BLaER1 treated with 17β-estradiol and CSF1 and Interleukin-3, amounts not matched to agents 10 nM and 100 nM (cell line): ENCODE results near the gene ARGLU1.

ENCODE experiments used
- H3K27ac ChIP-seq, 11 experiments: shearing (Covaris generic); formaldehyde crosslinking; 2 replicates each; pipeline ENCODE4 v1.8.1; 2022
- H3K27me3 ChIP-seq, 11 experiments: shearing (Covaris generic); formaldehyde crosslinking; 2 replicates each; pipeline ENCODE4 v1.8.1; 2022
- H3K36me3 ChIP-seq, 11 experiments: shearing (Covaris generic); formaldehyde crosslinking; 2 replicates each; pipeline ENCODE4 v1.8.1; 2022
- H3K4me1 ChIP-seq, 10 experiments: shearing (Covaris generic); formaldehyde crosslinking; 2 replicates each; pipeline ENCODE4 v1.8.1; 2022
- H3K4me2 ChIP-seq, 11 experiments: shearing (Covaris generic); formaldehyde crosslinking; 2 replicates each; pipeline ENCODE4 v1.8.1; 2022
- H3K4me3 ChIP-seq, 10 experiments: shearing (Covaris generic); formaldehyde crosslinking; 2 replicates each; pipeline ENCODE4 v1.8.1; 2022
- H3K9ac ChIP-seq, 11 experiments: shearing (Covaris generic); formaldehyde crosslinking; 2 replicates each; pipeline ENCODE4 v1.8.1; 2022
- H3K9me3 ChIP-seq, 11 experiments: shearing (Covaris generic); formaldehyde crosslinking; replicated peaks in 1 of 11; 2 replicates each; pipeline ENCODE4 v1.8.1; 2022
- H4K20me1 ChIP-seq, 11 experiments: shearing (Covaris generic); formaldehyde crosslinking; 2 replicates each; pipeline ENCODE4 v1.8.1; 2022
- Cebpa-rat ChIP-seq, 11 experiments: shearing (Covaris generic); IDR thresholded peaks; 2 replicates each; pipeline ENCODE4 v1.8.1; 2022

The ARGLU1 gene

DNA sequence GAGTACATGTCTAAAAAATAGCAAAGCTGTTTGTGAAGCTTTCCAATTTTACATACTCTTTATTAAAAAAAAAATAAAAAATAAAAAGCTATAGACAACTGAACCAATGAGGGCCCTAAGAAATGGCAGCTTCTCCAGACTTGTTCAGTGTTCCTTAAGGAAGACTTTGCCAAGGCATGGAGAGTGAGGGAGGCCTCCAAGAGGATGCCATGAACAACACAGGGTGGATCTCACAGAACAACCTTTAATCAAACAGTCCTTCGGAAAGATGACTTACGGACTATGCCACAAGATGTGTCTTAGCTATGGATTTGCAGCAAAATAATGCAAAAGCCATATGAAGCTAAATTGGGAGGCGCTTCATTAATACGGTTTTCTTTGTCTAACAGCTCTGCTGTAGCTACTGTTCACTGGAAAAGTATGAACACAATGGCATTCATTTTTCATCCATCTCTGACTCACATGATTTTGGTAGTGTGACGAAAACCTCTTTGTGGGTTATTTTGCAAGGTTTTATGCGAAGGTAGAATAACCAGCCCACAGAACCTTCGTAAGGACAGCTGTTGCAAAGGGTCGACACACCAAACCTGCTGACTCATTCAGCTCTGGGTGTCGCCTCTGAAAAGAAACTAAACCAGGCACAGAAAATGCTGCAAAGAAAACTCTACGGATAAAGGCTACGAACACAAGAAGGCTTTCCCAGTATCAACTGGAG is 60.2 kb downstream of the ARGLU1 start:
- TF ChIP-seq Cebpa-rat (IDR thresholded peaks at IDR 0.05), result peak in 2 of 11 experiments; percentile 44 to 45; a peak in 2 of 22 replicates
- Histone ChIP-seq H3K9me3 (no peaks in the 10 kb centered on the region; a peak in 1 of 22 replicates), H3K9ac (peak overlapping the region in 5 of 11 experiments; percentile 6 to 62 (median 25); a peak in 9 of 22 replicates), H3K4me3 (no peak overlapping the region), H3K4me1 (peaks cover 21 to 46% (median 26%) of the 10 kb centered on the region in 10 experiments), H3K36me3 (peaks cover 0 to 100% (median 88%) of the 10 kb centered on the region in 11 experiments; a peak in 16 of 22 replicates), H3K4me2 (peak overlapping the region in 9 of 11 experiments; percentile 20 to 71 (median 55); a peak in 18 of 22 replicates), H3K27me3 (no peaks in the 10 kb centered on the region), H3K27ac (peak overlapping the region in 9 of 11 experiments; percentile 50 to 83 (median 75); a peak in 18 of 22 replicates), H4K20me1 (peaks cover 0 to 100% (median 0%) of the 10 kb centered on the region in 11 experiments; a peak in 6 of 22 replicates)

DNA sequence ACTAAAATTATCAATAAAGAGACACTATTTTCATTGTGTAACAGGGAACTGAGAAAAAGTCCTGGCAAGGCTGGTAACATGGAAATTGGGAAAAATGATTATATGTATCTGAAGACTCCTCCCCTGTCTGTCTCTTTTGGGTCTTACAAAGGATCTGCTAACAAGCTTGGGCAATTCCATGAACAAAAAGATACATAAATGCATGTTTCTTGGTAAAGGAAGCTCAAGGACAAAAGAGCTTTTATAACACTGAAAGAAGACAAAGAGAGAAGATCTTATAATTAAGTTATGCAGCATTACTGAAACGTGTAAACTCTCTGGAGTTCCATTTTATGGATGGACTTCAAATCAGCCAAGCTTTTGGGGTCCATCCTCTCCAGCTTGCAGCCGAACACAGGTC is 61.7 kb downstream of the ARGLU1 start:
- Histone ChIP-seq H3K9me3 (no peaks in the 10 kb centered on the region; a peak in 1 of 22 replicates), H3K4me1 (peaks cover 26 to 55% (median 36%) of the 10 kb centered on the region in 10 experiments), H3K4me3 (no peak overlapping the region), H3K27me3 (no peaks in the 10 kb centered on the region), H4K20me1 (peaks cover 0 to 100% (median 0%) of the 10 kb centered on the region in 11 experiments; a peak in 6 of 22 replicates), H3K9ac (no peak overlapping the region), H3K36me3 (peaks cover 0 to 98% (median 75%) of the 10 kb centered on the region in 11 experiments; a peak in 16 of 22 replicates), H3K4me2 (no peak overlapping the region), H3K27ac (peak overlapping the region in 7 of 11 experiments; percentile 64 to 83 (median 76); a peak in 10 of 22 replicates)
- TF ChIP-seq Cebpa-rat (IDR thresholded peaks at IDR 0.05), result no peak

DNA sequence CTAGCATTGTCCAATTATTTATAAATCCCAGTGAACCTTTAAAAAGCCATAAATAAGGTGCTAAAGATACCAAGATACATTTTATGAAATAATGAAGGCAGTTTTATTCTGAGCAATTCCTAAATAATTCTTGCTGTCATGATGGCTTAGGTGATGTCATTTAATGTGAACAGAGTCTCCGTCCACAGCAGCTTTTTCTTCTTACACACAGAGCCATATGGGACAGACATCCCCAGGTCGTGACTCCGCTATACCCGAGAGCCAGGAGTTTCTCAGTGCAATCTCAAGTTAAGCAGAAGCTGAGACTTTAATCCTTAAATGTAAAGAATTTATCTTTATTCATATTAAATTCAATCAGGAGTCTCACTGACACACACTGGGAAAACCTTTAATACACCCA is 62.2 kb downstream of the ARGLU1 start:
- Histone ChIP-seq H3K27me3 (no peaks in the 10 kb centered on the region), H3K9me3 (no peaks in the 10 kb centered on the region; a peak in 1 of 22 replicates), H3K4me3 (no peak overlapping the region), H3K4me1 (peaks cover 28 to 60% (median 41%) of the 10 kb centered on the region in 10 experiments), H3K27ac (peak overlapping the region in 6 of 11 experiments; percentile 1 to 83 (median 77); a peak in 5 of 22 replicates), H3K36me3 (peaks cover 0 to 92% (median 69%) of the 10 kb centered on the region in 11 experiments; a peak in 15 of 22 replicates), H3K9ac (no peak overlapping the region), H4K20me1 (peaks cover 0 to 98% (median 0%) of the 10 kb centered on the region in 11 experiments; a peak in 6 of 22 replicates), H3K4me2 (no peak overlapping the region)
- TF ChIP-seq Cebpa-rat (IDR thresholded peaks at IDR 0.05), result no peak

DNA sequence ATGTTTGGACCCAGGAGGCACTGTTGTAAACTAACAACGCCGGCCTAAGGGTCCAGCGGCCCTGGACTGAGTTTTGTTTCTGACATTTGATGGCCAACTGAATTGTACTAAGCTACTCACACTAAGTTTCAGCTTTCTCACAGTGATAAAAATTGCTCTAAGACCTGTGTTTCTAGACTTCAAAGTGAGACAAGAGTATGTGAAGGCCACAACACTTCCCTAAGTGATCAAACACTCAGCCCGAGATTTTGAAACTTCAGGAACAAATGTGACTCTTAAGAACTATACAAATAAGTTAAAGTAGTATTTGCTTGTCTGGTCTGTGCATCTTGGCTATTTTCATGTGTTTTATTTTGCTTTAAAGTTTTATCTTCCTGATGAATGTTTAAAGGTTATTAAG is 62.6 kb downstream of the ARGLU1 start:
- no peak overlapping the region; a peak in 1 of 22 replicates for H3K4me2 ChIP-seq
- H3K27me3 ChIP-seq, result no peaks in the 10 kb centered on the region
- H3K9ac ChIP-seq, result no peak overlapping the region
- peaks cover 0 to 88% (median 65%) of the 10 kb centered on the region in 11 experiments; a peak in 15 of 22 replicates for H3K36me3 ChIP-seq
- no peak overlapping the region for H3K4me3 ChIP-seq
- no peak for TF ChIP-seq Cebpa-rat (IDR thresholded peaks at IDR 0.05)
- H3K27ac ChIP-seq, result peak overlapping the region in 4 of 11 experiments; percentile 1 to 79 (median 51); a peak in 3 of 22 replicates
- peaks cover 0 to 98% (median 0%) of the 10 kb centered on the region in 11 experiments; a peak in 7 of 22 replicates for H4K20me1 ChIP-seq
- H3K4me1 ChIP-seq, result peaks cover 33 to 65% (median 45%) of the 10 kb centered on the region in 10 experiments
- H3K9me3 ChIP-seq, result no peaks in the 10 kb centered on the region

DNA sequence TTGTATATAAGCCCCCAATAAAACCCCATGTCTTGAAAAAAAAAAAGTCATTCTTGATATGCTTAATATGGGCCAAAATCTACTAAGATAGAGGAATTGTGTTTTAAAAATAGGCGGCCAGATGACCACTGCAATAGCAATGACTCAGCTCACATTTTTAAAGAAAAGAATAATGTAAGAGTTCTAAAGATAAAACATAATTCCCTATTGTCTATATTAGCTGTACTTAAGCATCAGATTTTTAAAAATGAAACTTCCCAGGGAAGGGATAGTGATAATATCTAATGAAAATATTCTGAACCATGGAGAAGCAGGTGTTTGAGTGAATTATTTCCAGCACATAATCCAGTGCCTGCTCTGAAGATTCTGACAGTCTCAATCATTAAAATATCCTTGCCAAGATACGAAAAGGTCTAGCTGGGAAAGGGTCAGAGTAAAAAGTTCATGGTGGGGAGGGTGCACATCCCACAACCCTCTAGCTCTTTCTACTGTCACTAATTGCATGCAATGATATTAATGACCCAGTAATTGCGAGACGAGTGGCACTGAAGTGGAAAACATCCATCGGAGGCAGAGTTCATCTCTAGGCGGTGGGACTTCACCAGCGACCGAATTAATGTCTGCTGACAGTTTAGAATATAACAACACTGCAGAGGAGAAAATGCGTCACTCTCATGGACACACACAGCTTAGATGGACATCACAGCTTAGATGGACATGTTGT is 64.0 kb downstream of the ARGLU1 start:
- Histone ChIP-seq H3K4me2 (peak overlapping the region in 8 of 11 experiments; percentile 1 to 54 (median 8); a peak in 8 of 22 replicates), H4K20me1 (peaks cover 0 to 98% (median 0%) of the 10 kb centered on the region in 11 experiments; a peak in 7 of 22 replicates), H3K27me3 (no peaks in the 10 kb centered on the region), H3K27ac (peak overlapping the region in 4 of 11 experiments; percentile 5 to 35 (median 12); a peak in 3 of 22 replicates), H3K4me3 (no peak overlapping the region), H3K36me3 (peaks cover 0 to 74% (median 53%) of the 10 kb centered on the region in 11 experiments; a peak in 14 of 22 replicates), H3K9ac (no peak overlapping the region), H3K4me1 (peaks cover 44 to 79% (median 59%) of the 10 kb centered on the region in 10 experiments), H3K9me3 (no peaks in the 10 kb centered on the region)
- TF ChIP-seq Cebpa-rat (IDR thresholded peaks at IDR 0.05), result no peak

DNA sequence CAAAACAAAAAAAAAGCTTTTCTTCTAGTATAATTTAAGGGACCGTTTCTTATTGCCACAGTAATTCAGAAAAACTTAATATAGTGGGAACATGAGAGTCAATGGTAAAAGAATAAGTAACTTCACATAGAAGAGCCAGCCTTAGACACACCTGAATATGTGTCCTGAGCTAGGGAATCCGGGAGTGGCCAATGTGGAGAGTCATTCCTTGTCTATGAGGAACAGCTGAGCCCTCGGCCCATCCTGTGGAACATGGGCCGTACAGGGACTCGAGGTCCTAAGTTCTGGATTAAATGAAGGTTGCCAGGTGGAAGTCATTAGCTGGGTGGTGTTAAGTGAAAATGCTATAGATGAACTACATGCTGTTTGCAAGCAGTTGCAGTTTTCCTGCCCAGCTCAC is 64.7 kb downstream of the ARGLU1 start:
- Histone ChIP-seq H3K4me2 (peak overlapping the region in 6 of 11 experiments; percentile 3 to 54 (median 14); a peak in 7 of 22 replicates), H3K36me3 (peaks cover 0 to 68% (median 50%) of the 10 kb centered on the region in 11 experiments; a peak in 14 of 22 replicates), H4K20me1 (peaks cover 0 to 98% (median 0%) of the 10 kb centered on the region in 11 experiments; a peak in 7 of 22 replicates), H3K4me3 (no peak overlapping the region), H3K4me1 (peaks cover 44 to 82% (median 64%) of the 10 kb centered on the region in 10 experiments), H3K9me3 (no peaks in the 10 kb centered on the region), H3K27ac (peak overlapping the region in 2 of 11 experiments; percentile 5 to 17; a peak in 1 of 22 replicates), H3K9ac (no peak overlapping the region), H3K27me3 (no peaks in the 10 kb centered on the region)
- TF ChIP-seq Cebpa-rat (IDR thresholded peaks at IDR 0.05), result no peak

DNA sequence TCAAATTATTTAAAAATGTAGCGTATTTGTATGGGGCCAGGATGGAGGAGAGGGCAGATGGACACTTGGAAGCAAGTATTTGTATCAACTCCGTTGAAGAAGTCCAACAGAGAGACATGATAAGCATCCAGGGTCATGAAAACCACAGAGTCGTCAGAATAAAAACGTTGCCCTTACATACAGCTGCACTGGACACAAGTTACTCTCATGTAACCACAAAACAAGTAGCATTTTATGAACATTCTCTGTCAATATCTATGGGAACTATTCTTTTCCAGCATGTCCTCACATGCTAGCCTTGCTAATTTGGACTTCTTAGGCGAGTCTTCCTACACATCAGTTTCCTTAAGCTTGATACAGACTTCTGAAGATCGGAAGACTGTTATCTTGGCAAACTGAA is 67.5 kb downstream of the ARGLU1 start:
- Histone ChIP-seq H3K9me3 (no peaks in the 10 kb centered on the region), H3K36me3 (peaks cover 0 to 53% (median 30%) of the 10 kb centered on the region in 11 experiments; a peak in 14 of 22 replicates), H3K27ac (peak overlapping the region in 9 of 11 experiments; percentile 57 to 73 (median 61); a peak in 19 of 22 replicates), H3K4me3 (peak overlapping the region in 6 of 10 experiments; percentile 1 to 38 (median 13); a peak in 6 of 20 replicates), H4K20me1 (peaks cover 0 to 98% (median 0%) of the 10 kb centered on the region in 11 experiments; a peak in 9 of 22 replicates), H3K9ac (peak overlapping the region in 8 of 11 experiments; percentile 0 to 54 (median 16); a peak in 9 of 22 replicates), H3K4me1 (peaks cover 54 to 99% (median 79%) of the 10 kb centered on the region in 10 experiments), H3K27me3 (no peaks in the 10 kb centered on the region), H3K4me2 (peak overlapping the region; percentile 66 to 87 (median 82))
- TF ChIP-seq Cebpa-rat (IDR thresholded peaks at IDR 0.05), result no peak

DNA sequence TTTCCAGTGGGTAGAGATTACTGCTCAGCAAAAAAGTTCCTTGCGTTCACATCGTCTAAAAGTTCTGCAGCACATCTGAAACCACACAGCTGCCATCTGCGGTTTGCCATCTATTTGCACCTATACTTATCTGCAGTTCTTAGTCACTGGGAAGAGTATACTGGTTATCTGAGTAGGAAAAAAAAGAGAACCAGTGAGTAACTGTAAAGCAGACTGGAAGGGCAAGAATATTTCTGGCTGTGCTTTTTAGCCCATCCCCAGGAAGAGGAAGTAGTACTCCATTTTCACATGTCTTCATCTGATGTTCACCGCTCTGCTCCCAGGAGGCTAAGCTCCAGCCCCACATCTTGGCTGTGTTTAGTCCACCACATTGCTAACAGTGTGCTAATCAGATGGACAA is 68.0 kb downstream of the ARGLU1 start:
- H3K4me3 ChIP-seq, result peak overlapping the region in 5 of 10 experiments; percentile 1 to 38 (median 14); a peak in 5 of 20 replicates
- peaks cover 54 to 100% (median 82%) of the 10 kb centered on the region in 10 experiments for H3K4me1 ChIP-seq
- H3K4me2 ChIP-seq, result peak overlapping the region; percentile 66 to 87 (median 82)
- H3K9ac ChIP-seq, result peak overlapping the region in 9 of 11 experiments; percentile 0 to 54 (median 17); a peak in 11 of 22 replicates
- H4K20me1 ChIP-seq, result peaks cover 0 to 98% (median 0%) of the 10 kb centered on the region in 11 experiments; a peak in 9 of 22 replicates
- no peaks in the 10 kb centered on the region for H3K27me3 ChIP-seq
- no peak for TF ChIP-seq Cebpa-rat (IDR thresholded peaks at IDR 0.05)
- H3K9me3 ChIP-seq, result no peaks in the 10 kb centered on the region
- H3K36me3 ChIP-seq, result peaks cover 0 to 53% (median 30%) of the 10 kb centered on the region in 11 experiments; a peak in 14 of 22 replicates
- H3K27ac ChIP-seq, result peak overlapping the region in 9 of 11 experiments; percentile 57 to 73 (median 61); a peak in 19 of 22 replicates
